Astrocyte of the spinal cord (primary cell): ENCODE results near the gene SH3PXD2B.
A peak's percentile ranks its signal among the peaks of the same experiment; 100 is the strongest.
"Not testable (repeated sequence)": the region's sequence is repeated elsewhere in the genome, so short reads cannot be mapped to it uniquely, and the experiment has no call there.

Experiments
- DNase-seq: peaks from one replicate; pipeline ENCODE4 v3.0.0; 2011; ENCODE audit warnings: low read depth, low spot score
- H3K4me3 ChIP-seq: 2 replicates; pipeline ENCODE4 v1.5.1; 2011; ENCODE audit warnings: low read depth, mild to moderate bottlenecking, low read length, moderate library complexity
- CTCF ChIP-seq: IDR thresholded peaks from 2 replicates; pipeline ENCODE4 v1.5.1; 2012; ENCODE audit warnings: low read depth, mild to moderate bottlenecking, low read length, inconsistent platforms
- in situ Hi-C: cut with HindIII; loops from 2 replicates; pipeline ENCODE4 v1.10.0; 2017; ENCODE audit warnings: low sequenced_read_pairs

The SH3PXD2B gene

GRCh38 chr5:172479034-172479783, 24.9 kb upstream of the SH3PXD2B start:
- DNase-seq: peak; percentile 84

GRCh38 chr5:172478695-172479033, 24.3 kb upstream of the SH3PXD2B start:
- in situ Hi-C loops: not testable (repeated sequence)

More at GRCh38 chr5:172479034-172479783, 24.9 kb upstream of the SH3PXD2B start:
- in situ Hi-C loops: no loop called here
- no peak overlapping the region for H3K4me3 ChIP-seq
- TF ChIP-seq CTCF: peak; percentile 82

GRCh38 chr5:172478256-172478655, 23.9 kb upstream of the SH3PXD2B start:
- no peak overlapping the region for H3K4me3 ChIP-seq
- no peak for TF ChIP-seq CTCF
- DNase-seq: no peak
- in situ Hi-C loops: no loop called here

More at GRCh38 chr5:172478695-172479033, 24.3 kb upstream of the SH3PXD2B start:
- not testable (repeated sequence) for DNase-seq, H3K4me3 ChIP-seq

- H3K4me3 ChIP-seq: no peak overlapping the region
- DNase-seq: no peak
- TF ChIP-seq CTCF: no peak
- in situ Hi-C loops: no loop called here
Observed at GRCh38 chr5:172477466-172477865, 23.1 kb upstream of the SH3PXD2B start.

- H3K4me3 ChIP-seq: no peak overlapping the region
- in situ Hi-C loops: no loop called here
- TF ChIP-seq CTCF: no peak
- DNase-seq: no peak
Observed at GRCh38 chr5:172474293-172474692, 20.0 kb upstream of the SH3PXD2B start.

GRCh38 chr5:172473427-172473826, 19.1 kb upstream of the SH3PXD2B start:
- TF ChIP-seq CTCF: no peak
- DNase-seq: no peak
- in situ Hi-C loops: no loop called here
- H3K4me3 ChIP-seq: no peak overlapping the region

GRCh38 chr5:172469697-172470096, 15.4 kb upstream of the SH3PXD2B start:
- DNase-seq: no peak
- in situ Hi-C loops: no loop called here
- no peak overlapping the region for H3K4me3 ChIP-seq
- no peak for TF ChIP-seq CTCF
